Smooth muscle cell (in vitro differentiated cells): ENCODE results near the gene KIAA1586. TPM values are rescaled to one million over a fixed set of nuclear protein-coding genes. Genes with fewer than 3 reads are reported as not detected.

Source experiments
- DNase-seq: peaks from one replicate; lab custom pipeline; 2025; ENCODE audit not compliant: unreplicated experiment; lab: John Stamatoyannopoulos, UW
- H2AFZ ChIP-seq: fragments of 200-600 bp; sonication (generic); 2 replicates; pipeline ENCODE4 v1.6.0; 2016; ENCODE audit warnings: antibody characterized with exemption, low read depth, mild to moderate bottlenecking
- H3F3A ChIP-seq: fragments of 200-600 bp; sonication (generic); 2 replicates; pipeline ENCODE4 v1.6.0; 2017; ENCODE audit warnings: antibody characterized with exemption, low read depth
- H3K27ac ChIP-seq: fragments of 200-600 bp; sonication (generic); 2 replicates; pipeline ENCODE4 v1.5.1; 2016; ENCODE audit warnings: low read depth, mild to moderate bottlenecking
- H3K27me3 ChIP-seq: fragments of 200-600 bp; sonication (generic); 2 replicates; pipeline ENCODE4 v1.6.1; 2016; ENCODE audit warnings: low read depth, mild to moderate bottlenecking
- H3K36me3 ChIP-seq: fragments of 200-600 bp; sonication (generic); 2 replicates; pipeline ENCODE4 v1.5.1; 2016; ENCODE audit warnings: low read depth
- H3K4me1 ChIP-seq: fragments of 200-600 bp; sonication (generic); 2 replicates; pipeline ENCODE4 v1.5.1; 2016; ENCODE audit warnings: low read depth
- H3K4me2 ChIP-seq: fragments of 200-600 bp; sonication (generic); 2 replicates; pipeline ENCODE4 v1.6.0; 2016; ENCODE audit warnings: mild to moderate bottlenecking
- H3K4me3 ChIP-seq: fragments of 200-600 bp; sonication (generic); 2 replicates; pipeline ENCODE4 v1.5.1; 2016; ENCODE audit warnings: mild to moderate bottlenecking
- H3K79me2 ChIP-seq: fragments of 200-600 bp; sonication (generic); 2 replicates; pipeline ENCODE4 v1.6.0; 2016; ENCODE audit warnings: low read depth, mild to moderate bottlenecking
- H3K9ac ChIP-seq: fragments of 200-600 bp; sonication (generic); 2 replicates; pipeline ENCODE4 v1.6.0; 2016; ENCODE audit warnings: low read depth
- H3K9me3 ChIP-seq: fragments of 200-600 bp; sonication (generic); replicated peaks from 2 replicates; pipeline ENCODE4 v1.5.1; 2016; ENCODE audit warnings: low read depth
- H4K20me1 ChIP-seq: fragments of 200-600 bp; sonication (generic); 2 replicates; pipeline ENCODE4 v1.6.0; 2016; ENCODE audit warnings: low read depth
- WGBS: methylation state at CpG from one replicate; pipeline ENCODE4 v1.1.7; 2016; ENCODE audit warnings: low lambda C conversion rate; 5-methylcytosine and 5-hydroxymethylcytosine counted together
- polyA plus RNA-seq: library from polyadenylated mRNA; unstranded; fragments of >200 nt; fragmentation: Nextera tagmentation; extraction: Ambion mirVana; gene quantifications from 2 replicates; pipeline ENCODE4 v1.2.1, GENCODE V29; 2016
- total RNA-seq: library from RNA; depleted of rRNA; stranded (reverse); fragments of >200 nt; gene quantifications from 2 replicates; pipeline ENCODE4 v1.2.3, GENCODE V29; 2014
- TF ChIP-seq, protein P1 (sequence below): fragments of 200-600 bp; sonication (generic); IDR thresholded peaks from 2 replicates; pipeline ENCODE4 v1.5.1; 2017; ENCODE audit warnings: borderline replicate concordance, mild to moderate bottlenecking, antibody characterized with exemption; ENCODE audit not compliant: insufficient read depth, poor library complexity, severe bottlenecking

The KIAA1586 gene
- total and polyA plus RNA-seq, 2 experiments from 2014 or later = 10.1 to 13.1 TPM

DNA sequence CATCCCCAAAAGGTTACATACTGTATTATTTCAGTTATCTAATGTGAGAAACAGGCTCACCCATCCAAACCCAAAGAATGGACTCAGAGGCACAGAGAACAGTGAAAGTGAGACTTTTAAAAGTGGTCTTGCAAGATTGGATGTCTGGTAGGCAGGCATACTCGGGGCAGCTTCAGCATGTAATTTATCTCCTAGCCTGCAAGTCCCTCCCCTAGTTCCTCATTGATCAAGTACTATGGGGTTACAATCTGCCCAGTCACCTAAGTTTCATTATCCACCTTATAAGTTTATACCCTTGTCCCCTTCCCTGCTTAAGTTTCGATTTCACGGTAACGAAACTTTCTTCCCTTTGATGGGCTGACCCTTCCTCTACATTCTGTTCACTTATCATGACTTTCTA, 22.7 kb downstream of the KIAA1586 start:
- WGBS = 87% methylated on average over 4 of the region's 4 CpGs
- TF ChIP-seq, protein P1, sequence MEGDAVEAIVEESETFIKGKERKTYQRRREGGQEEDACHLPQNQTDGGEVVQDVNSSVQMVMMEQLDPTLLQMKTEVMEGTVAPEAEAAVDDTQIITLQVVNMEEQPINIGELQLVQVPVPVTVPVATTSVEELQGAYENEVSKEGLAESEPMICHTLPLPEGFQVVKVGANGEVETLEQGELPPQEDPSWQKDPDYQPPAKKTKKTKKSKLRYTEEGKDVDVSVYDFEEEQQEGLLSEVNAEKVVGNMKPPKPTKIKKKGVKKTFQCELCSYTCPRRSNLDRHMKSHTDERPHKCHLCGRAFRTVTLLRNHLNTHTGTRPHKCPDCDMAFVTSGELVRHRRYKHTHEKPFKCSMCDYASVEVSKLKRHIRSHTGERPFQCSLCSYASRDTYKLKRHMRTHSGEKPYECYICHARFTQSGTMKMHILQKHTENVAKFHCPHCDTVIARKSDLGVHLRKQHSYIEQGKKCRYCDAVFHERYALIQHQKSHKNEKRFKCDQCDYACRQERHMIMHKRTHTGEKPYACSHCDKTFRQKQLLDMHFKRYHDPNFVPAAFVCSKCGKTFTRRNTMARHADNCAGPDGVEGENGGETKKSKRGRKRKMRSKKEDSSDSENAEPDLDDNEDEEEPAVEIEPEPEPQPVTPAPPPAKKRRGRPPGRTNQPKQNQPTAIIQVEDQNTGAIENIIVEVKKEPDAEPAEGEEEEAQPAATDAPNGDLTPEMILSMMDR = no peak
- no peaks in the 10 kb centered on the region for H3K27me3 ChIP-seq
- H3K4me1 ChIP-seq = no peaks in the 10 kb centered on the region
- no peak for DNase-seq
- no peak overlapping the region for H3K27ac ChIP-seq
- no peaks in the 10 kb centered on the region for H4K20me1 ChIP-seq
- H3K4me2 ChIP-seq = no peak overlapping the region
- no peaks in the 10 kb centered on the region for H3K79me2 ChIP-seq
- H3K36me3 ChIP-seq = no peaks in the 10 kb centered on the region
- no peaks in the 10 kb centered on the region for H3K9me3 ChIP-seq
- H3K9ac ChIP-seq = no peak overlapping the region
- no peak overlapping the region for H2AFZ ChIP-seq
- H3K4me3 ChIP-seq = no peak overlapping the region
- no peaks in the 10 kb centered on the region for H3F3A ChIP-seq

- TF ChIP-seq, protein P1 = no peak
- no peaks in the 10 kb centered on the region for H3K9me3 ChIP-seq
- no peaks in the 10 kb centered on the region for H3K27me3 ChIP-seq
- H3K4me3 ChIP-seq = no peak overlapping the region
- no peaks in the 10 kb centered on the region for H3K79me2 ChIP-seq
- no peaks in the 10 kb centered on the region for H3K36me3 ChIP-seq
- no peaks in the 10 kb centered on the region for H3K4me1 ChIP-seq
- 79% methylated on average over 9 of the region's 9 CpGs for WGBS
- H3K9ac ChIP-seq = no peak overlapping the region
- H3K4me2 ChIP-seq = no peak overlapping the region
- H2AFZ ChIP-seq = no peak overlapping the region
- no peak for DNase-seq
- H3K27ac ChIP-seq = no peak overlapping the region
- H3F3A ChIP-seq = no peaks in the 10 kb centered on the region
- no peaks in the 10 kb centered on the region for H4K20me1 ChIP-seq
These were observed 23.4 kb downstream of the KIAA1586 start for GRCh38 chr6:57069920-57070331.

DNA sequence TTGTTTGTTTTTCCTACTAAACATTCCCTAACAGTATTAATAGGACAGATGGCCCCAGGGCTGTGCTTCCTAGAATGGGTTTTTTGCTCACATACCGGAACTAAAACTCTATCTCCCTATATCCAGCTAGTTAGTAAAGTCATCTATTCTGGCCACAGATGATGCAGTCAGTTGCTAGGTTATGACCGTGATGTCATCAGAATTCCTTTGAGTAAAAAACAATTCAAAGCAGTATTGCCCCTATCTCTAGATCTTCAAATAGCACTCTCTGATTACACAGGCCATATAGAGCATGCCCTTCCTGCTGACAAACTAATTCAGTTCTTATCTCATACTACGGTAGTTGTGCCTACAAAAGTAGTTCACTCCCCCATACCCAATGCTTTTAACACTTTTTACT, 25.6 kb downstream of the KIAA1586 start:
- Histone ChIP-seq H3K9me3 (no peaks in the 10 kb centered on the region), H3K4me2 (no peak overlapping the region), H4K20me1 (no peaks in the 10 kb centered on the region), H3K4me1 (no peaks in the 10 kb centered on the region), H3K27ac (no peak overlapping the region), H3K4me3 (no peak overlapping the region), H3K79me2 (no peaks in the 10 kb centered on the region), H2AFZ (no peak overlapping the region), H3K27me3 (no peaks in the 10 kb centered on the region), H3K36me3 (no peaks in the 10 kb centered on the region), H3F3A (no peaks in the 10 kb centered on the region), H3K9ac (no peak overlapping the region)
- TF ChIP-seq, protein P1 = no peak
- DNase-seq = no peak
- WGBS = 67% methylated on average over 3 of the region's 3 CpGs

- no peaks in the 10 kb centered on the region for H3K9me3 ChIP-seq
- WGBS = 94% methylated on average over 8 of the region's 8 CpGs
- no peaks in the 10 kb centered on the region for H3K4me1 ChIP-seq
These were observed 27.9 kb downstream of the KIAA1586 start for GRCh38 chr6:57074383-57074782.

More at GRCh38 chr6:57074383-57074782, 27.9 kb downstream of the KIAA1586 start:
- Histone ChIP-seq H3K4me3 (no peak overlapping the region), H4K20me1 (no peaks in the 10 kb centered on the region), H3K27me3 (no peaks in the 10 kb centered on the region), H3K4me2 (no peak overlapping the region), H3K36me3 (no peaks in the 10 kb centered on the region), H3K9ac (no peak overlapping the region), H3K79me2 (no peaks in the 10 kb centered on the region), H3F3A (no peaks in the 10 kb centered on the region), H3K27ac (no peak overlapping the region), H2AFZ (no peak overlapping the region)
- TF ChIP-seq, protein P1 = no peak
- no peak for DNase-seq
